COLO668 (cell line): ENCODE results near the gene FOXRED2.
"Not testable (repeated sequence)": the region's sequence is repeated elsewhere in the genome, so short reads cannot be mapped to it uniquely, and the experiment has no call there.

ENCODE experiments used
- DNase-seq: peaks from one replicate; lab custom pipeline; 2025; ENCODE audit not compliant: unreplicated experiment; lab: John Stamatoyannopoulos, UW

Gene FOXRED2

GRCh38 chr22:36506637-36507517, at the start of gene FOXRED2:
Gene FOXRED2, minus strand, starts transcription at chr22:36507040. Its CDS starts 618 bp downstream, at chr22:36506422.
- DNase-seq = peak; percentile 96

- DNase-seq = no peak
These were observed 47.3 kb upstream of the FOXRED2 start for GRCh38 chr22:36554098-36554497.

- no peak for DNase-seq
These were observed 45.4 kb upstream of the FOXRED2 start for GRCh38 chr22:36552289-36552688.

GRCh38 chr22:36550701-36551495, 44.1 kb upstream of the FOXRED2 start:
- no peak for DNase-seq

- DNase-seq = no peak
These were observed 42.2 kb upstream of the FOXRED2 start for GRCh38 chr22:36549033-36549432.

GRCh38 chr22:36548606-36549005, 41.8 kb upstream of the FOXRED2 start:
- DNase-seq = no peak

GRCh38 chr22:36546932-36547331, 40.1 kb upstream of the FOXRED2 start:
- no peak for DNase-seq

GRCh38 chr22:36546092-36546804, 39.4 kb upstream of the FOXRED2 start:
- peak; percentile 40 for DNase-seq

- DNase-seq = no peak
These were observed 37.3 kb upstream of the FOXRED2 start for GRCh38 chr22:36544107-36544620.

GRCh38 chr22:36541831-36542411, 35.1 kb upstream of the FOXRED2 start:
- peak; percentile 13 for DNase-seq

- no peak for DNase-seq
These were observed 34.2 kb upstream of the FOXRED2 start for GRCh38 chr22:36540867-36541642.

- DNase-seq = no peak
These were observed 31.7 kb upstream of the FOXRED2 start for GRCh38 chr22:36538529-36538928.

- DNase-seq = peak; percentile 92
These were observed 29.9 kb upstream of the FOXRED2 start for GRCh38 chr22:36536717-36537116.

- not testable (repeated sequence) for DNase-seq
These were observed 26.5 kb upstream of the FOXRED2 start for GRCh38 chr22:36533320-36533719.

- DNase-seq = no peak
These were observed 25.6 kb upstream of the FOXRED2 start for GRCh38 chr22:36532466-36532865.

- peak; percentile 99 for DNase-seq
These were observed 22.2 kb upstream of the FOXRED2 start, which contains the start of gene EIF3D for GRCh38 chr22:36528795-36529751. Gene EIF3D, minus strand, starts transcription at chr22:36529166. Its CDS starts 3,045 bp downstream, at chr22:36526121.

- DNase-seq = peak; percentile 27
These were observed 21.5 kb upstream of the FOXRED2 start for GRCh38 chr22:36528341-36528740.

GRCh38 chr22:36522662-36523061, 15.8 kb upstream of the FOXRED2 start:
- DNase-seq = no peak

- DNase-seq = no peak
These were observed 13.6 kb upstream of the FOXRED2 start for GRCh38 chr22:36520423-36520822.
